ENCODE data around the gene GAB2. TPM values are rescaled to one million over a fixed set of nuclear protein-coding genes. Genes with fewer than 3 reads are reported as not detected.

Gene GAB2
- total RNA-seq, 2 experiments from 2014 or later: 1.4 to 1.8 TPM

DNA sequence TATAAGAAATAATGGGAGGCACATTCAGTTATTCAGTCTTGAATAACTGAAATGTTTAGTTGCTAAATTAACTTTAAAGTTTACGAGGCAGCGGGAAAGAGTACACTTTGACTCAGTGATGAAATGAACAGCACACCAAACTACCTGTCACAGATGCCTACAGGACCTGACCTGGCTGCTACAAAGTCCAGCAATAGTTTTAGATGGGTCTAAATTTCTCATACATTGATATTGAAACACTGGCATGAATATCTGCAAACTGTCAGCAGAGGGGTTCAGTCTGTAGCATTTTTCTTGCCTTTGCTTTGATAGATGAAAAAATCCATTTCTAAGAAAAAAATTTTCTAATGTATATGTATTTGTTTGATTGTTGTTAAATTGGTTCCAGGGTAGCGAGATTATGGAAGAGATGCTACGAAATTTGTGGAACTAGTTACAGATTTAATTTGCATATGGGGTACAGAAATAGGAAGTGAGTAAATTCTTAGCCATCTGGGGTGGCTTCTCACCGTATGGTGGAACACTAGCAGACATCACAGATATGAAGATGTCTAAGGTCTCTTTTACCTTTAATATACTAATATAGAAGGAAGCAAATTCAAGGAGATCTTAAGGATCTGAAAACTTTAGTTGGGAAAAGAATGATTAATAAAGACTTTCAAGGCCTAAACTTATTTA lies 20.8 kb upstream of the GAB2 start:
- peaks cover 24% of the 10 kb centered on the region for H3K36me3 Mint-ChIP-seq (ENCODE audit: low read depth)
- CTCF ChIA-PET: interaction anchor here (2.8 kb wide), 1 partner anchor 8 kb away, joined by 8 read pairs; no protein-coding TSS in a partner anchor
- intact Hi-C loops (cut with micrococcal nuclease): no loop called here

DNA sequence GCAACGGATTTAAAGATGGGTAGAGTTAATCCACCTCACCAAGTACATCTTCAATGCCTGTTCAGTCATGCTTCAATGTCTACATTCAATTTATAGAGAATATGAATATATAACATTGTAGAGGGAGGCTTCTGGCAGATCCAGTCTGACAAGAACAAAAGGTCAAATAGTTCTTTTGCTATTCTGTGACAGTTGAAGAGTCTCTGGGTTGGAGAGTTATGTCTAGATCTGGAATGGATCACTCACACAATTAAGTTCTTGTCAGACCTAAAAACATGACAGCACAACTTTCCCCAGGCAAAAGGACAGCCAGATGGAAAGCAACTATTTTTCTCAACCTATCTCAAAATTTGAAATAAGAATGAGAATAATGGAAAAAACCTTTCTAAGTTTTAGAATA lies 15.3 kb upstream of the GAB2 start:
- POLR2A ChIA-PET: no interaction called here
- no peak for DNase-seq
- no peak for ATAC-seq
- TF ChIP-seq, protein P1, sequence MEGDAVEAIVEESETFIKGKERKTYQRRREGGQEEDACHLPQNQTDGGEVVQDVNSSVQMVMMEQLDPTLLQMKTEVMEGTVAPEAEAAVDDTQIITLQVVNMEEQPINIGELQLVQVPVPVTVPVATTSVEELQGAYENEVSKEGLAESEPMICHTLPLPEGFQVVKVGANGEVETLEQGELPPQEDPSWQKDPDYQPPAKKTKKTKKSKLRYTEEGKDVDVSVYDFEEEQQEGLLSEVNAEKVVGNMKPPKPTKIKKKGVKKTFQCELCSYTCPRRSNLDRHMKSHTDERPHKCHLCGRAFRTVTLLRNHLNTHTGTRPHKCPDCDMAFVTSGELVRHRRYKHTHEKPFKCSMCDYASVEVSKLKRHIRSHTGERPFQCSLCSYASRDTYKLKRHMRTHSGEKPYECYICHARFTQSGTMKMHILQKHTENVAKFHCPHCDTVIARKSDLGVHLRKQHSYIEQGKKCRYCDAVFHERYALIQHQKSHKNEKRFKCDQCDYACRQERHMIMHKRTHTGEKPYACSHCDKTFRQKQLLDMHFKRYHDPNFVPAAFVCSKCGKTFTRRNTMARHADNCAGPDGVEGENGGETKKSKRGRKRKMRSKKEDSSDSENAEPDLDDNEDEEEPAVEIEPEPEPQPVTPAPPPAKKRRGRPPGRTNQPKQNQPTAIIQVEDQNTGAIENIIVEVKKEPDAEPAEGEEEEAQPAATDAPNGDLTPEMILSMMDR (IDR thresholded peaks at IDR 0.05): no peak
- H3K36me3 Mint-ChIP-seq (ENCODE audit: low read depth): peaks cover 14% of the 10 kb centered on the region
- H3K9me3 Mint-ChIP-seq: no peaks in the 10 kb centered on the region
- no peak overlapping the region for H3K27ac Mint-ChIP-seq
- no peak overlapping the region for H3K4me3 Mint-ChIP-seq
- intact Hi-C loops (cut with micrococcal nuclease): no loop called here
- H3K27me3 Mint-ChIP-seq: no peaks in the 10 kb centered on the region
- CTCF ChIA-PET: interaction anchor here (1.0 kb wide), 1 partner anchor 20 kb away, joined by 3 read pairs; no protein-coding TSS in a partner anchor
- peaks cover 5% of the 10 kb centered on the region for H3K4me1 Mint-ChIP-seq (ENCODE audit: low read depth)

More for the DNA sequence above, 20.8 kb upstream of the GAB2 start:
- Mint-ChIP-seq H3K4me3 (no peak overlapping the region), H3K4me1 (ENCODE audit: low read depth) (no peaks in the 10 kb centered on the region), H3K27me3 (no peaks in the 10 kb centered on the region), H3K9me3 (no peaks in the 10 kb centered on the region), H3K27ac (no peak overlapping the region)
- DNase-seq (no peak), ATAC-seq (no peak)
- POLR2A ChIA-PET: no interaction called here
- TF ChIP-seq, protein P1 (IDR thresholded peaks at IDR 0.05): no peak

DNA sequence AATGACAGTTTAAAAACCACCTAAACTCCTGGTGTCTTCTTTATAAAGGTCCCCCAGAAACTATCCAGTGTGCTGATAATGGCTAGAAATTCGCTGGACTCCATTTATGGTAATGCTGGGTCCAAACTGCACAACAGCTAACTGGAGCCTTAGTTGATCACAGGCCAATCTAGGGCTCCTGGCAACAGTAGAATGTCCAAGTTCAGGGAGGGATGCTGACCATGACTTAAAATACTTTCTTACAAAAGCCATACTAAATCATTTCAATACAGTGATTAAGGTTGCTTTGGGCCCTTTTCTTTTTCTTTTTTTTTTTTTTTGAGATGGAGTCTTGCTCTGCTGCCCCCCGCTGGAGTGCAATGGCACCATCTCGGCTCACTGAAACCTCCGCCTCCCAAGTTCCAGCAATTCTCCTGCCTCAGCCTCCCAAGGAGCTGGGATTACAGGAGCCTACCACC lies 14.5 kb upstream of the GAB2 start:
- H3K27ac Mint-ChIP-seq: no peak overlapping the region
- intact Hi-C loops (cut with micrococcal nuclease): no loop called here
- DNase-seq: peak; percentile 17
- H3K36me3 Mint-ChIP-seq (ENCODE audit: low read depth): peaks cover 11% of the 10 kb centered on the region
- H3K27me3 Mint-ChIP-seq: no peaks in the 10 kb centered on the region
- ATAC-seq: no peak
- TF ChIP-seq, protein P1 (IDR thresholded peaks at IDR 0.05): peak; percentile 54
- no peak overlapping the region for H3K4me3 Mint-ChIP-seq
- ChIA-PET CTCF (interaction anchor here (1.0 to 6.0 kb wide), 3 partner anchors 13 to 21 kb away, joined by 3 to 69 read pairs (median 6); partner anchors contain the start of gene GAB2), POLR2A (no interaction called here)
- H3K9me3 Mint-ChIP-seq: no peaks in the 10 kb centered on the region
- H3K4me1 Mint-ChIP-seq (ENCODE audit: low read depth): peaks cover 10% of the 10 kb centered on the region

DNA sequence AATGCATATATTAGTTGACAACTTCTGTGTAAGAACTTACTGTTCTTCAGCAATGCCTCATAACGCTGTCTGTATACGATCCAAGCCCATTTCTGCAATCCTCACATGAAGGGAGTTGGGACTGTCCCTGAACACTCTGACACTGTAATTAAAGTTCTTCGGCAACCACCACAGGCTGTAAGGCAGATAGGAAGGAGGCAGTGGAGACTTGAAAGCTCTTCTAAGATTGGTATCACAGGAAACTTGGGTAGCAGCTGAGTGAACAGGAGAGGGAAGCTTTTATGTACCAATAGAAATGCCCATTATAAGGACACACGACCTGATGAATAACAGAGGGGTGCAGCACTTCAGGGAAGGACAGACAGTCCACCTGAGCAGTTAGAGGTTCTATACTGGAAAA lies 12.0 kb upstream of the GAB2 start:
- CTCF ChIA-PET: interaction anchor here (1.9 to 6.0 kb wide), 3 partner anchors 10 to 135 kb away, joined by 8 to 69 read pairs (median 22); partner anchors contain the start of gene GAB2
- Mint-ChIP-seq H3K27me3 (no peaks in the 10 kb centered on the region), H3K36me3 (ENCODE audit: low read depth) (peaks cover 6% of the 10 kb centered on the region), H3K27ac (no peak overlapping the region), H3K9me3 (no peaks in the 10 kb centered on the region), H3K4me1 (ENCODE audit: low read depth) (peaks cover 19% of the 10 kb centered on the region), H3K4me3 (no peak overlapping the region)
- peak; percentile 37 for ATAC-seq
- TF ChIP-seq, protein P1 (IDR thresholded peaks at IDR 0.05): no peak
- POLR2A ChIA-PET: no interaction called here
- no peak for DNase-seq
- intact Hi-C loops (cut with micrococcal nuclease): no loop called here

- TF ChIP-seq, protein P1 (IDR thresholded peaks at IDR 0.05): no peak
- no peaks in the 10 kb centered on the region for H3K9me3 Mint-ChIP-seq
- ChIA-PET POLR2A (no interaction called here), CTCF (interaction anchor here (1.9 to 6.0 kb wide), 3 partner anchors 11 to 135 kb away, joined by 8 to 69 read pairs (median 22); partner anchors contain the start of gene GAB2)
- no peak for DNase-seq
- peaks cover 6% of the 10 kb centered on the region for H3K36me3 Mint-ChIP-seq (ENCODE audit: low read depth)
- peaks cover 21% of the 10 kb centered on the region for H3K4me1 Mint-ChIP-seq (ENCODE audit: low read depth)
- intact Hi-C loops (cut with micrococcal nuclease): no loop called here
- H3K4me3 Mint-ChIP-seq: no peak overlapping the region
- no peak overlapping the region for H3K27ac Mint-ChIP-seq
- ATAC-seq: no peak
- no peaks in the 10 kb centered on the region for H3K27me3 Mint-ChIP-seq
Measured at GRCh38 chr11:78429209-78429608, 11.6 kb upstream of the GAB2 start.

All from activated CD8-positive, alpha-beta T cell treated with anti-CD3 and anti-CD28 coated beads for 36 hours (primary cell).